ENCODE data around the gene KLK11. TPM values are rescaled to one million over a fixed set of nuclear protein-coding genes. Genes with fewer than 3 reads are reported as not detected.
"Not testable (repeated sequence)": the region's sequence is repeated elsewhere in the genome, so short reads cannot be mapped to it uniquely, and the experiment has no call there.

Gene KLK11
- total RNA-seq, 1 donor from 2014 or later, result not detected

DNA sequence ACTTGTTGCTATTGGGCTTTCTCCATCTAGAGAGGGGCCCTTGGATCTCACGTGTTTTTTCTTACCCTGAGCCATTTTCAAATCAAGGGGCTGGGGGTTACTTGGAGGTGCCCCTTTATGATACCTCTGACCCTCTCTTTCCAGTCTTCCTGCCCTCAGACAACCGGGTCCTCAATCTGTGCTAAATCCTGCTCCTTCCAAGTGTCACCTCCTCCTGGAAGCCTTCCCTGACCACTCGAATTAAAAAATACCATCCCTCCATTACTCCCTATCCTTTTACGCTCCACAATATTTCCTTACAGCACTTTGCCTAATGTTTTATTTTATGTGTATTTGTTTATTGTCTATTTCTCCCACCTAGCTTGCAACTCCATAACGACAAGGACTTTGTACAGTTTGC, 28.4 kb downstream of the KLK11 start:
- Mint-ChIP-seq H3K4me1 (ENCODE audit: unreplicated experiment) (no peaks in the 10 kb centered on the region), H3K36me3 (ENCODE audit: low read depth, unreplicated experiment) (no peaks in the 10 kb centered on the region), H3K27ac (ENCODE audit: unreplicated experiment) (no peak overlapping the region), H3K9me3 (ENCODE audit: unreplicated experiment) (no peaks in the 10 kb centered on the region), H3K4me3 (ENCODE audit: unreplicated experiment) (no peak overlapping the region), H3K27me3 (ENCODE audit: unreplicated experiment) (peaks cover 11% of the 10 kb centered on the region)
- DNase-seq (ENCODE audit: low spot score), result no peak
- TF ChIP-seq, protein P1, sequence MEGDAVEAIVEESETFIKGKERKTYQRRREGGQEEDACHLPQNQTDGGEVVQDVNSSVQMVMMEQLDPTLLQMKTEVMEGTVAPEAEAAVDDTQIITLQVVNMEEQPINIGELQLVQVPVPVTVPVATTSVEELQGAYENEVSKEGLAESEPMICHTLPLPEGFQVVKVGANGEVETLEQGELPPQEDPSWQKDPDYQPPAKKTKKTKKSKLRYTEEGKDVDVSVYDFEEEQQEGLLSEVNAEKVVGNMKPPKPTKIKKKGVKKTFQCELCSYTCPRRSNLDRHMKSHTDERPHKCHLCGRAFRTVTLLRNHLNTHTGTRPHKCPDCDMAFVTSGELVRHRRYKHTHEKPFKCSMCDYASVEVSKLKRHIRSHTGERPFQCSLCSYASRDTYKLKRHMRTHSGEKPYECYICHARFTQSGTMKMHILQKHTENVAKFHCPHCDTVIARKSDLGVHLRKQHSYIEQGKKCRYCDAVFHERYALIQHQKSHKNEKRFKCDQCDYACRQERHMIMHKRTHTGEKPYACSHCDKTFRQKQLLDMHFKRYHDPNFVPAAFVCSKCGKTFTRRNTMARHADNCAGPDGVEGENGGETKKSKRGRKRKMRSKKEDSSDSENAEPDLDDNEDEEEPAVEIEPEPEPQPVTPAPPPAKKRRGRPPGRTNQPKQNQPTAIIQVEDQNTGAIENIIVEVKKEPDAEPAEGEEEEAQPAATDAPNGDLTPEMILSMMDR (IDR thresholded peaks at IDR 0.05; ENCODE audit: unreplicated experiment), result no peak

DNA sequence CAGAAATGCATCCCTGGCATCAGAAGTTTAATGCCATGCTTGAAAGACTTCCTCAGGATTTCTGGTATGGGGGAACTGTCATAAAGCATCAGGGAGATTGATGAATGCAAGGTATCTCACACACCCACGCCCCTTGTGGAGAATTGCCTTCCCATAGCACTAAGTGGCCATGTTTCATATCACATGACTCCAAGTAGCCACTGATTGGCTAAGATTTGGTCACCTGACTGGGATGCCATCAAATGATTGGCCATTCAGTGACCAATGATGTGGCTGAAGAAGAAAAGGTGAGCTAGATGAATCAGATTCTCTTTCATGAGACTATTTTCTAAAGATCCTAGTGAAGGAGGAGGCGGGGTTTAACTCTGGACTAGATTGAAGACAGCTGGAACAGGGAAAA, 32.3 kb downstream of the KLK11 start:
- no peak for DNase-seq (ENCODE audit: low spot score)
- TF ChIP-seq, protein P1 (IDR thresholded peaks at IDR 0.05; ENCODE audit: unreplicated experiment), result no peak
- Mint-ChIP-seq H3K36me3 (ENCODE audit: low read depth, unreplicated experiment) (no peaks in the 10 kb centered on the region), H3K4me3 (ENCODE audit: unreplicated experiment) (no peak overlapping the region), H3K9me3 (ENCODE audit: unreplicated experiment) (no peaks in the 10 kb centered on the region), H3K4me1 (ENCODE audit: unreplicated experiment) (no peaks in the 10 kb centered on the region), H3K27ac (ENCODE audit: unreplicated experiment) (no peak overlapping the region), H3K27me3 (ENCODE audit: unreplicated experiment) (peaks cover 9% of the 10 kb centered on the region)

DNA sequence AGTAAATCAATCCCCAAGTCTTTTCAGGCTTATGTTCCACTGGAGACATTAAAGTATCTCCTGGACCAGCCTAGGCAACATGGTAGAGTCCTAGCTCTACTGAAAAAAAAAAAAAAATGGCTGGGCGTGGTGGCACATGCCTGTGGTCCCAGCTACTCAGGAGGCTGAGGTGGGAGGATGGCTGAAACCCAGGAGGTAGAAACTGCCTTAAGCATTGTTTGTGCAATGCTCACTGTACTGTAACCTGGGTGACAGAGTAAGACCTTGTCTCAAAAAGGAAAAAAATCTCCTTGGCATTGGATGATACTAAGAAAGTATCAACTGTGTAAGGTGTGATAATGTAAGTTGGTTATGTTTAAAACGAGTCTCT, 33.8 kb downstream of the KLK11 start:
- Mint-ChIP-seq H3K4me1 (ENCODE audit: unreplicated experiment) (no peaks in the 10 kb centered on the region), H3K9me3 (ENCODE audit: unreplicated experiment) (no peaks in the 10 kb centered on the region), H3K27ac (ENCODE audit: unreplicated experiment) (no peak overlapping the region), H3K27me3 (ENCODE audit: unreplicated experiment) (peaks cover 6% of the 10 kb centered on the region), H3K36me3 (ENCODE audit: low read depth, unreplicated experiment) (no peaks in the 10 kb centered on the region), H3K4me3 (ENCODE audit: unreplicated experiment) (no peak overlapping the region)
- TF ChIP-seq, protein P1 (IDR thresholded peaks at IDR 0.05; ENCODE audit: unreplicated experiment), result no peak
- no peak for DNase-seq (ENCODE audit: low spot score)

DNA sequence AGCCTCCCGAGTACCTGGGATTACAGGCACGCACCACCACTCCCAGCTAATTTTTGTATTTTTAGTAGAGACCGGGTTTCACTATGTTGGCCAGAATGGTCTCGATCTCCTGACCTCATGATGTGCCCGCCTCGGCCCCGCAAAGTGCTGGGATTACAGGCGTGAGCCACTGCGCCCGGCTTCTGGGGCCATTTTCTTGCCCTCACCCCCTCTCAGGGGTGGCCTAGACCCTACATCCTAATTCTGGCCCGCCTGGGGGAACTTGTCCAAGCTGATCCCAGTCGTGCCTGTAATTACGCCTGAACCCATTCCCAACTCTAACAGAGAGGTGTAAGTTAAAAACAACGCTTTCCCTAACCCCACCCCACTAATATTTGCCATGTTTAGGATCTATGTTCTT, 42.0 kb downstream of the KLK11 start:
- not testable (repeated sequence) for H3K4me1 Mint-ChIP-seq (ENCODE audit: unreplicated experiment); H3K4me3 Mint-ChIP-seq (ENCODE audit: unreplicated experiment); H3K27me3 Mint-ChIP-seq (ENCODE audit: unreplicated experiment); H3K27ac Mint-ChIP-seq (ENCODE audit: unreplicated experiment); H3K36me3 Mint-ChIP-seq (ENCODE audit: low read depth, unreplicated experiment); H3K9me3 Mint-ChIP-seq (ENCODE audit: unreplicated experiment); DNase-seq (ENCODE audit: low spot score)

DNA sequence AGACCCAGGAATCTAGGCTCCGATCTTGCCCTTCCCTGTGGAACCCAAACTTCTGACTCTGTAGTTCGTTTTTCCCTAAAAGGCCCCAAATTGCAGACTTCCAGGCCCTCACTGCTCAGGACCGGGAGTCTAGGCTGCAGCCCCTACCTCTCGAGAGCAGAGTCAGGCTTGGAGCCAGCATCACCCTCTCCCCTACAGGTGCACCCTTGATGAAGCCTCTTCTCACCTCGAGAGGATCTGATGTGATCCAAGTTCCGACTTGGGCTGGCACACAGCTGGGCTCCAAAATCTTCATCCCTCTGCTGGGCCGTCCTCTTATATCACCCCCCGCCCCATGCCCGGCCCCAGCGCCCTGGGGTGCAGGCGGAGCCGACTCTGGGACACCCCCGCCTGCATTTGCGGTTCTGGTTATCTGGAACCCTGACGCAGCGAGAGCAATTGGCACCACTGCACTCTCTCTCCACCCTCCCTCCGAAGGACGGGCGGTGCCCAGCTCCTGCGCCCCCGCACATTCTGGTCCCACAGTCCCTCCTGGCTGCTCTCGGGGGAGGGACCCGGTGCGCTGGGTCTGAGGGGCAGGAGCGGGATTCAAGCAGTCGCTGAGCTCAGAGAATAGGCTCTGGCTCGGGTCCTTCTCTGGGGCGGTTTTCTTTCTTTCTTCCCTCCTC, 42.7 kb downstream of the KLK11 start, which contains the start of gene KLK7:
KLK7 (minus strand) TSS at position 293 of the 668 bp plus-strand sequence. CDS start 1,518 bp downstream, outside the sequence.
- no peaks in the 10 kb centered on the region for H3K4me1 Mint-ChIP-seq (ENCODE audit: unreplicated experiment)
- DNase-seq (ENCODE audit: low spot score), result no peak
- H3K4me3 Mint-ChIP-seq (ENCODE audit: unreplicated experiment), result no peak within 1 kb of the TSS
- TF ChIP-seq, protein P1 (IDR thresholded peaks at IDR 0.05; ENCODE audit: unreplicated experiment), result no peak
- peaks cover 9% of the 10 kb centered on the region for H3K27me3 Mint-ChIP-seq (ENCODE audit: unreplicated experiment)
- no peaks in the 10 kb centered on the region for H3K9me3 Mint-ChIP-seq (ENCODE audit: unreplicated experiment)
- H3K36me3 Mint-ChIP-seq (ENCODE audit: low read depth, unreplicated experiment), result no peaks in the 10 kb centered on the region
- H3K27ac Mint-ChIP-seq (ENCODE audit: unreplicated experiment), result no peak within 1 kb of the TSS
